Adrenal gland (tissue), 12 donors: ENCODE measurements around the gene SDK2. TPM values are rescaled to one million over a fixed set of nuclear protein-coding genes. Genes with fewer than 3 reads are reported as not detected.

Experiments
- DNase-seq, 7 donors: peaks; one replicate each; pipeline ENCODE4 v3.0.0-alpha.2; 2019 to 2020
- H3K27ac ChIP-seq, 5 donors: fragments of 200-600 bp; sonication (generic) in 4 of 5; 1 replicate in 3 of 5; 2 replicates in 2 of 5; pipeline versions ENCODE4 v1.5.1 to v1.8.0; 2016 to 2020; ENCODE audit warnings: mild to moderate bottlenecking in 1 of 5
- H3K27me3 ChIP-seq: fragments of 200-600 bp; 2 replicates; pipeline ENCODE4 v1.8.0; 2021
- H3K36me3 ChIP-seq, 2 donors: fragments of 200-600 bp; replicated peaks in 1 of 2; 1 replicate in 1 of 2; 2 replicates in 1 of 2; pipeline versions ENCODE4 v1.5.1 to v1.8.0; 2018 to 2022
- H3K4me1 ChIP-seq, 2 donors: fragments of 200-600 bp; replicated peaks in 1 of 2; 1 replicate in 1 of 2; 2 replicates in 1 of 2; pipeline versions ENCODE4 v1.5.1 to v1.8.0; 2018 to 2021
- H3K4me3 ChIP-seq, 4 donors: fragments of 200-600 bp; sonication (generic) in 3 of 4; one replicate each; pipeline ENCODE4 v1.5.1; 2016 to 2018
- H3K9me3 ChIP-seq, 3 donors: fragments of 200-600 bp; sonication (generic) in 1 of 3; replicated peaks in 1 of 3; 1 replicate in 2 of 3; 2 replicates in 1 of 3; pipeline versions ENCODE4 v1.5.1 to v1.8.0; 2016 to 2021
- POLR2A ChIP-seq, 2 donors: fragments of 450-650 bp; IDR thresholded peaks; one replicate each; pipeline ENCODE4 v1.6.1; 2017; ENCODE audit warnings: antibody characterized with exemption in 2 of 2, mild to moderate bottlenecking in 2 of 2, moderate library complexity in 1 of 2
- WGBS, 4 donors: extraction: QIAGEN DNeasy Blood & Tissue Kit in 2 of 4; methylation state at CpG; one replicate each; pipeline versions ENCODE4 v1.1.5 to v1.1.7; 2013 to 2017; 5-methylcytosine and 5-hydroxymethylcytosine counted together
- intact Hi-C, 2 donors: fragments of 100-400 bp; cut with DNase I; formaldehyde crosslinking; loops; one replicate each; pipeline versions ENCODE4 v1.14.1 to v1.15.0; 2022 to 2023
- polyA plus RNA-seq, 3 donors: library from polyadenylated mRNA; stranded (reverse); fragments of 200-250 nt in 2 of 3; fragments of 350-450 nt in 1 of 3; fragmentation: Illumina TruSeq in 1 of 3; extraction: RNeasy Lipid Tissue Mini Kit (QIAGEN cat#74804) in 1 of 3; gene quantifications; one replicate each; pipeline ENCODE4 v1.2.3, GENCODE V29; 2013 to 2014
- total RNA-seq, 9 donors: library from RNA; depleted of rRNA in 4 of 9; stranded (reverse); fragments of >200 nt in 4 of 9; fragments of 120-200 nt in 1 of 9; fragmentation: NEBNext Ultra II Directional in 1 of 9; extraction: Animal tissue kit (Norgen Biotek cat#: 25700) in 1 of 9; gene quantifications; one replicate each; pipeline versions ENCODE4 v1.1.0 to v1.2.4, GENCODE V29; 2013 to 2023
- TF ChIP-seq, protein P1 (sequence below), 6 experiments: fragments of 450-650 bp in 4 of 6; fragments of 200-600 bp in 2 of 6; sonication (generic) in 1 of 6; IDR thresholded peaks; 1 replicate in 5 of 6; 2 replicates in 1 of 6; pipeline versions ENCODE4 v1.5.1 to v1.8.0; 2016 to 2021; ENCODE audit warnings: antibody characterized with exemption in 6 of 6, mild to moderate bottlenecking in 2 of 6, moderate library complexity in 1 of 6
- donor health status: healthy with polysubstance abuse.
- donor health status: Bipolar disorder and iron deficiency.
- donor health status: DM: yes; HTN: yes; CAD: no.
- donor health status: DM: no; HTN: no; CAD: no.
- donor health status: DM: no; HTN: no; CAD: no.
- donor health status: DM: yes; HTN: yes; CAD: no.

The SDK2 gene
- total and polyA plus RNA-seq, 12 donors = 0.27 to 2.1 (median 0.84) TPM

DNA sequence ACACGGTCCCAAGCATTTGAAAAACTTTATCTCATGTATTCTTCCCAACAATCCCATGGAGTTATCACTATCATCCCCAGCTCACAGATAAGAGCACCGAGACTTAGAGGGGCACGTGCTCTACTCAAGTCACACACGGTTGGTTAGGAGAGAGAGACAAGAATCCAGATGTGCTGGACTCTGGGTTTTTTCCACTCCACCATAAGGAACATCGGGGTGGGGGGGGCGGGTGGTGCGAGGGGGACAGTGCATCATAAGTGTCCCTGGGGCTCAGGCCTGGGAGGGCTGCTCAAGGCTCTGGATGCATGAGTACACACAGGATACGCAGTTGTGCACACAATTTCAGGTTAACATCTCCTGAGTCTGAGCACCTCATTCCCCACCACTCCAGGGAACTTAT is 339.8 kb downstream of the SDK2 start:
- TF ChIP-seq, protein P1, sequence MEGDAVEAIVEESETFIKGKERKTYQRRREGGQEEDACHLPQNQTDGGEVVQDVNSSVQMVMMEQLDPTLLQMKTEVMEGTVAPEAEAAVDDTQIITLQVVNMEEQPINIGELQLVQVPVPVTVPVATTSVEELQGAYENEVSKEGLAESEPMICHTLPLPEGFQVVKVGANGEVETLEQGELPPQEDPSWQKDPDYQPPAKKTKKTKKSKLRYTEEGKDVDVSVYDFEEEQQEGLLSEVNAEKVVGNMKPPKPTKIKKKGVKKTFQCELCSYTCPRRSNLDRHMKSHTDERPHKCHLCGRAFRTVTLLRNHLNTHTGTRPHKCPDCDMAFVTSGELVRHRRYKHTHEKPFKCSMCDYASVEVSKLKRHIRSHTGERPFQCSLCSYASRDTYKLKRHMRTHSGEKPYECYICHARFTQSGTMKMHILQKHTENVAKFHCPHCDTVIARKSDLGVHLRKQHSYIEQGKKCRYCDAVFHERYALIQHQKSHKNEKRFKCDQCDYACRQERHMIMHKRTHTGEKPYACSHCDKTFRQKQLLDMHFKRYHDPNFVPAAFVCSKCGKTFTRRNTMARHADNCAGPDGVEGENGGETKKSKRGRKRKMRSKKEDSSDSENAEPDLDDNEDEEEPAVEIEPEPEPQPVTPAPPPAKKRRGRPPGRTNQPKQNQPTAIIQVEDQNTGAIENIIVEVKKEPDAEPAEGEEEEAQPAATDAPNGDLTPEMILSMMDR (IDR thresholded peaks at IDR 0.05) = no peak
- no peak for TF ChIP-seq POLR2A (IDR thresholded peaks at IDR 0.05)
- H3K36me3 ChIP-seq = no peaks in the 10 kb centered on the region
- 8 to 45% (median 23%) methylated on average over 5 to 8 of the region's 8 CpGs for WGBS, 4 donors
- H3K27ac ChIP-seq = peak overlapping the region; percentile 90 to 99 (median 98)
- intact Hi-C loops = no loop called here
- no peaks in the 10 kb centered on the region for H3K9me3 ChIP-seq
- H3K4me1 ChIP-seq = peaks cover 67 to 93% of the 10 kb centered on the region in 2 donors
- DNase-seq = peak in 5 of 7 donors; percentile 52 to 80 (median 70)
- H3K27me3 ChIP-seq = no peaks in the 10 kb centered on the region
- H3K4me3 ChIP-seq = peak overlapping the region in 1 of 4 donors; percentile 51

GRCh38 chr17:73302189-73302588 is 342.1 kb downstream of the SDK2 start:
- 31 to 47% (median 44%) methylated on average over 3 of the region's 3 CpGs for WGBS, 4 donors
- Histone ChIP-seq H3K4me1 (peaks cover 58 to 89% of the 10 kb centered on the region in 2 donors), H3K36me3 (no peaks in the 10 kb centered on the region), H3K27ac (peak overlapping the region in 2 of 5 donors; percentile 13 to 52), H3K9me3 (no peaks in the 10 kb centered on the region), H3K4me3 (no peak overlapping the region), H3K27me3 (no peaks in the 10 kb centered on the region)
- no peak for TF ChIP-seq POLR2A (IDR thresholded peaks at IDR 0.05)
- TF ChIP-seq, protein P1 (IDR thresholded peaks at IDR 0.05) = no peak
- no peak for DNase-seq
- intact Hi-C loops = no loop called here

DNA sequence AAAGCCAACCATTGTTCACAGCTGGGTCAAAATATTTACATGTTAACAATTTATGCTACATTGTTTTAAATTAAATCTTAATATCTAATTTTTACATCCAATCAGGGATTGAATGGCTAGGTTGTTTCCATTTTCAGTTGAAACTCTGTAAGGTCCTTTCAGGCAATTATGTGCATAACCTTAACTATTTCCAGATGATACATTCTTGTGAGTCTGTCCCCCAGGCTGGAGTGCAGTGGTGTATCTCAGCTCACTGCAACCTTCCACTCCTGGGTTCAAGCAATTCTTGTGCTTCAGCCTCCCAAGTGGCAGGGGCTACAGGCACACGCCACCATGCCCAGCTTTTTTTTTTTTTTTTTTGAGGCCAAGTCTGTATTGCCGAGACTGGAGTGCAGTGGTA is 342.9 kb downstream of the SDK2 start:
- H3K36me3 ChIP-seq = no peaks in the 10 kb centered on the region
- no peak for DNase-seq
- TF ChIP-seq, protein P1 (IDR thresholded peaks at IDR 0.05) = no peak
- TF ChIP-seq POLR2A (IDR thresholded peaks at IDR 0.05) = no peak
- peak overlapping the region in 1 of 5 donors; percentile 52 for H3K27ac ChIP-seq
- no peaks in the 10 kb centered on the region for H3K9me3 ChIP-seq
- H3K27me3 ChIP-seq = no peaks in the 10 kb centered on the region
- peaks cover 50 to 81% of the 10 kb centered on the region in 2 donors for H3K4me1 ChIP-seq
- intact Hi-C loops = no loop called here
- 72 to 87% (median 84%) methylated on average over 2 of the region's 2 CpGs for WGBS, 4 donors
- no peak overlapping the region for H3K4me3 ChIP-seq

- H3K36me3 ChIP-seq = no peaks in the 10 kb centered on the region
- H3K4me3 ChIP-seq = no peak overlapping the region
- intact Hi-C loops = no loop called here
- no peaks in the 10 kb centered on the region for H3K9me3 ChIP-seq
- DNase-seq = no peak
- WGBS, 4 donors = 82 to 91% (median 86%) methylated on average over 3 of the region's 3 CpGs
- H3K27ac ChIP-seq = peak overlapping the region in 3 of 5 donors; percentile 24 to 63 (median 47)
- no peaks in the 10 kb centered on the region for H3K27me3 ChIP-seq
- peaks cover 40 to 71% of the 10 kb centered on the region in 2 donors for H3K4me1 ChIP-seq
- TF ChIP-seq POLR2A (IDR thresholded peaks at IDR 0.05) = no peak
- TF ChIP-seq, protein P1 (IDR thresholded peaks at IDR 0.05) = no peak
Measured at GRCh38 chr17:73300392-73300791, 343.9 kb downstream of the SDK2 start.
